ENCODE measurements around the gene GLTPD2. TPM values are rescaled to one million over a fixed set of nuclear protein-coding genes. Genes with fewer than 3 reads are reported as not detected.

The GLTPD2 gene
- total and polyA plus RNA-seq, 2 donors (not counting 3 experiments of a cell fraction or from before 2014, with no cell fraction given): not detected

- Histone ChIP-seq H3K9me1 (replicated peaks; ENCODE audit: control insufficient read depth, extremely low read depth, insufficient read depth, low read length) (no peaks in the 10 kb centered on the region), H3K79me2 (ENCODE audit: control insufficient read depth, insufficient read depth, low read length) (no peaks in the 10 kb centered on the region), H4K20me1 (replicated peaks; ENCODE audit: control insufficient read depth, extremely low read depth, insufficient read depth, low read length) (no peaks in the 10 kb centered on the region), H3K27ac (ENCODE audit: insufficient read depth, low read depth, low read length) (no peak overlapping the region), H3K9ac (replicated peaks; ENCODE audit: extremely low read depth, insufficient read depth, low read length) (no peak overlapping the region), H2AFZ (ENCODE audit: low read depth, low read length) (no peak overlapping the region), H3K4me3 (replicated peaks in 1 of 3; ENCODE audit: insufficient read depth in 1 of 3, low read depth in 1 of 3, low read length in 3 of 3) (no peak overlapping the region), H3K4me1 (ENCODE audit: control insufficient read depth, extremely low read depth, insufficient read depth, low read length) (no peaks in the 10 kb centered on the region), H3K4me2 (ENCODE audit: insufficient read depth, low read length) (no peak overlapping the region), H3K36me3 (ENCODE audit: control insufficient read depth in 2 of 2, extremely low read depth in 1 of 2, insufficient read depth in 2 of 2, low read length in 2 of 2) (peaks cover 7 to 20% of the 10 kb centered on the region in 2 experiments), H3K9me3 (replicated peaks; ENCODE audit: control insufficient read depth, insufficient read depth, low read length) (no peaks in the 10 kb centered on the region), H3K27me3 (ENCODE audit: control insufficient read depth in 2 of 2, insufficient read depth in 2 of 2, low read length in 2 of 2) (no peaks in the 10 kb centered on the region)
- dilution Hi-C loops (cut with MboI; ENCODE audit: extremely low pct_ligation_motif_present, low sequenced_read_pairs) (no loop called here), intact Hi-C loops (cut with micrococcal nuclease) (no loop called here)
- no TSS peak for BruUV-seq (replicated peaks)
- peak; percentile 75 for FAIRE-seq
- ChIA-PET POLR2A (no interaction called here), CTCF (interaction anchor here (1.0 to 2.8 kb wide), 2 partner anchors 43 to 66 kb away, joined by 3 to 7 read pairs; no protein-coding TSS in a partner anchor)
- no peak for TF ChIP-seq GATA2 (IDR thresholded peaks at IDR 0.05; ENCODE audit: insufficient read depth, insufficient read length, low read depth, low read length)
- TF ChIP-seq CTCF (IDR thresholded peaks at IDR 0.05; ENCODE audit: extremely low read depth in 1 of 2, insufficient read depth in 1 of 2, low read depth in 1 of 2, low read length in 2 of 2): peak; percentile 42 to 54
- TF ChIP-seq JUN (IDR thresholded peaks at IDR 0.05; ENCODE audit: borderline replicate concordance, insufficient read depth, insufficient read length, low read depth): no peak
- no peak for TF ChIP-seq MAX (IDR thresholded peaks at IDR 0.05; ENCODE audit: insufficient read depth, insufficient read length)
- no peak for TF ChIP-seq POLR2A (IDR thresholded peaks at IDR 0.05; ENCODE audit: low read depth, low read length)
- DNase-seq (ENCODE audit: low read depth, low spot score): no peak
These were observed 26.4 kb downstream of the GLTPD2 start for GRCh38 chr17:4815043-4815675.

All from endothelial cell of umbilical vein (primary cell).